Trophoblast cell (in vitro differentiated cells and primary cell): ENCODE results near the gene CTAGE15.
"Not testable (repeated sequence)": the region's sequence is repeated elsewhere in the genome, so short reads cannot be mapped to it uniquely, and the experiment has no call there.

Experiments used
- DNase-seq, 2 donors: peaks; one replicate each; pipeline ENCODE4 v3.0.0-alpha.2; 2016
- H2AFZ ChIP-seq: 2 replicates; pipeline ENCODE4 v1.6.1; 2013; ENCODE audit warnings: low read length, moderate library complexity, mild to moderate bottlenecking; ENCODE audit not compliant: insufficient read depth, poor library complexity
- H2AK5ac ChIP-seq: 2 replicates; pipeline ENCODE4 v1.6.1; 2013; ENCODE audit warnings: mild to moderate bottlenecking, low read length
- H2BK120ac ChIP-seq: 2 replicates; pipeline ENCODE4 v1.6.1; 2013; ENCODE audit warnings: low read length, mild to moderate bottlenecking, moderate library complexity; ENCODE audit not compliant: insufficient read depth, poor library complexity
- H2BK12ac ChIP-seq: 2 replicates; pipeline ENCODE4 v1.6.1; 2013; ENCODE audit warnings: mild to moderate bottlenecking, low read length, moderate library complexity
- H2BK5ac ChIP-seq: 2 replicates; pipeline ENCODE4 v1.6.1; 2013; ENCODE audit warnings: low read length, low read depth, moderate library complexity, mild to moderate bottlenecking; ENCODE audit not compliant: poor library complexity
- H3K14ac ChIP-seq: 2 replicates; pipeline ENCODE4 v1.6.1; 2013; ENCODE audit warnings: mild to moderate bottlenecking, low read length
- H3K18ac ChIP-seq: 2 replicates; pipeline ENCODE4 v1.6.1; 2013; ENCODE audit warnings: mild to moderate bottlenecking, low read length
- H3K23ac ChIP-seq: 2 replicates; pipeline ENCODE4 v1.6.1; 2013; ENCODE audit warnings: low read length
- H3K27ac ChIP-seq: 2 replicates; pipeline ENCODE4 v1.5.1; 2013; ENCODE audit warnings: low read depth, mild to moderate bottlenecking, inconsistent platforms, low read length, moderate library complexity
- H3K27me3 ChIP-seq: 2 replicates; pipeline ENCODE4 v1.6.1; 2013; ENCODE audit warnings: inconsistent platforms, mild to moderate bottlenecking, low read length, moderate library complexity; ENCODE audit not compliant: insufficient read depth
- H3K36me3 ChIP-seq, 2 experiments: 1 replicate in 1 of 2; 2 replicates in 1 of 2; pipeline ENCODE4 v1.6.1; 2013; ENCODE audit warnings: low read length in 2 of 2, mild to moderate bottlenecking in 2 of 2, moderate library complexity in 1 of 2; ENCODE audit not compliant: insufficient read depth in 2 of 2, control insufficient read depth in 1 of 2
- H3K4ac ChIP-seq: 2 replicates; pipeline ENCODE4 v1.6.1; 2013; ENCODE audit warnings: low read depth, mild to moderate bottlenecking, low read length, moderate library complexity
- H3K4me1 ChIP-seq, 2 experiments: 1 replicate in 1 of 2; 2 replicates in 1 of 2; pipeline ENCODE4 v1.6.1; 2013; ENCODE audit warnings: low read length in 2 of 2, mild to moderate bottlenecking in 2 of 2, moderate library complexity in 1 of 2; ENCODE audit not compliant: insufficient read depth in 2 of 2, control insufficient read depth in 1 of 2
- H3K4me2 ChIP-seq: 2 replicates; pipeline ENCODE4 v1.6.1; 2013; ENCODE audit warnings: inconsistent platforms, mild to moderate bottlenecking, low read length, moderate library complexity
- H3K4me3 ChIP-seq: 2 replicates; pipeline ENCODE4 v1.5.1; 2013; ENCODE audit warnings: mild to moderate bottlenecking, low read depth, low read length, inconsistent platforms
- H3K79me1 ChIP-seq: one replicate; pipeline ENCODE4 v1.6.1; 2013; ENCODE audit warnings: low read length
- H3K79me2 ChIP-seq: 2 replicates; pipeline ENCODE4 v1.6.1; 2013; ENCODE audit warnings: low read length, mild to moderate bottlenecking; ENCODE audit not compliant: control insufficient read depth, insufficient read depth, poor library complexity
- H3K9ac ChIP-seq: 2 replicates; pipeline ENCODE4 v1.6.1; 2013; ENCODE audit warnings: mild to moderate bottlenecking, low read length
- H3K9me3 ChIP-seq: 2 replicates; pipeline ENCODE4 v1.6.1; 2013; ENCODE audit warnings: low read depth, mild to moderate bottlenecking, control low read depth, inconsistent platforms, low read length; ENCODE audit not compliant: insufficient read depth
- H4K12ac ChIP-seq: 2 replicates; pipeline ENCODE4 v1.6.1; 2013; ENCODE audit warnings: low read depth, mild to moderate bottlenecking, low read length, moderate library complexity
- H4K8ac ChIP-seq: 2 replicates; pipeline ENCODE4 v1.6.1; 2013; ENCODE audit warnings: low read depth, mild to moderate bottlenecking, low read length, moderate library complexity
- H4K91ac ChIP-seq: one replicate; pipeline ENCODE4 v1.6.1; 2013; ENCODE audit warnings: low read depth, mild to moderate bottlenecking, low read length, moderate library complexity
- WGBS: extraction: QIAGEN DNeasy Blood & Tissue Kit; methylation state at CpG from one replicate; pipeline ENCODE4 v1.1.7; 2013; ENCODE audit warnings: missing lambda C conversion rate; ENCODE audit not compliant: insufficient read length, insufficient coverage; ENCODE audit errors: extremely low coverage; 5-methylcytosine and 5-hydroxymethylcytosine counted together

Gene CTAGE15

DNA sequence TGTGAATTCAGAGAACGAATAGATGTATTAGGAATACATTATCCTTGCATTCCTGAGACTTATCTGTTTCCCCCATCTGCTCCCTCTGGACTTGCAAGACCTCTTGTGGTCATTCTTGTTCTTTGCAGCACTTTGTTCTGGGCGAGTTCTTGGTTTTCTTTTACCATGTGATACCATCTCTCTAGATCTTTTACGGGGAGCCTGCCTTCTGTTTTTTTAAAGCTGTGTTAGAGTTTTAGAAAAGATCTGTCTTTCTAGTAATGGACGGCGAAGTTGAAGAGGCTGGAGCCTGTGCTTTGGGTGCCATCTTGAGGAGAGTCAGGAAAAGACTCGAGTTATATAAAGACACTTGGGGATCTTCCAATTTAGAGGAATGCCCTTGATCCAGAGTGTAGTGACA, 8.3 kb upstream of the CTAGE15 start:
- DNase-seq, H3K14ac ChIP-seq, H3K4me2 ChIP-seq, H3K9ac ChIP-seq, H4K12ac ChIP-seq, H3K4ac ChIP-seq, H3K4me3 ChIP-seq, H3K79me2 ChIP-seq, H3K27ac ChIP-seq, H3K18ac ChIP-seq, H3K23ac ChIP-seq, H3K4me1 ChIP-seq, H2AFZ ChIP-seq, H2BK120ac ChIP-seq, H2AK5ac ChIP-seq, H4K91ac ChIP-seq, H4K8ac ChIP-seq, H2BK5ac ChIP-seq, H3K27me3 ChIP-seq, H3K9me3 ChIP-seq, H3K36me3 ChIP-seq, H2BK12ac ChIP-seq, H3K79me1 ChIP-seq: not testable (repeated sequence)
- WGBS: no CpG with 5 or more reads among the region's 6 CpGs

DNA sequence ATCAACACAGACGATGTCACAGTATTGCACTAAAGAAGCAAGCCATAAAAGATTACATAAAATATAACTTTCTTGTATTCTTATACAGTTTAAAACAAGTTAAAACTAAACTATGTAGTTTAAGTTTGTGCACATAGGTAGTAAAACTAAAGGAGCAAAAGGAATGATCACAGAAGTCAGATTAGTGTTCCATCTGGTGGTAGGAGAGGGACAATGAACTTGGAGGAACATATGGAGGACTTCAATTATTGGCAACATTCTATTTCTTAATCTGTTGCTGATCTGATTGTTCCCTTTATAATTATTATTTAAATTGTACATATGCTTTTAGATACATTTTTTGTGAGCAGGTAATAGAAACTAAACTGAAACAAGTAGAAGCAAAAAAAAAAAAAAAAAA, 5.6 kb upstream of the CTAGE15 start:
- not testable (repeated sequence) for H2BK5ac ChIP-seq, H2BK12ac ChIP-seq, H3K27ac ChIP-seq, H3K4ac ChIP-seq, H3K4me1 ChIP-seq, H4K8ac ChIP-seq, H3K79me2 ChIP-seq, H3K9me3 ChIP-seq, H4K91ac ChIP-seq, H3K9ac ChIP-seq, H3K4me2 ChIP-seq, H2AFZ ChIP-seq, H3K4me3 ChIP-seq, H2AK5ac ChIP-seq, H3K23ac ChIP-seq, H3K36me3 ChIP-seq, DNase-seq, H2BK120ac ChIP-seq, H3K18ac ChIP-seq, H3K27me3 ChIP-seq, H4K12ac ChIP-seq, H3K14ac ChIP-seq, H3K79me1 ChIP-seq
- no CpG with 5 or more reads among the region's 1 CpG for WGBS

DNA sequence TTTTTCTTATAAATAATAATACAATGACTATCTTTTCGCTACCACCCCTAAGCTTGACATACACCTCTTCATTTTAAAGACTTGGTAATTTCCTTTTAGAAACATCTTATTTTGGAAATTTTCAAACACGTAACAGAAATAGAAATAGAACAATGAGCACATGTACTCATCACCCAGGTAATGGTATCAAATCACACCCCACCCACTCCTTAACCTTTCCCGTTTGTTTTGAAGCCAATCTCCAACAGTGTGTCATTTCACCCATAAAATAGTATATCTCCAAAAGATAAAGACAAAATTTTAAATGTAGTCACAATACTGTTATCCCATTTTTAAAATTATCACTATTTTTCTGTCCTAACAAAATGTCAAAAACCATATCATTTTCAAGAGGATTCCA, 16.6 kb downstream of the CTAGE15 start:
- H3K9ac ChIP-seq, H2AK5ac ChIP-seq, H3K4ac ChIP-seq, H3K27ac ChIP-seq, H4K91ac ChIP-seq, H3K4me2 ChIP-seq, H4K8ac ChIP-seq, H3K27me3 ChIP-seq, H3K14ac ChIP-seq, H2BK5ac ChIP-seq, DNase-seq, H2AFZ ChIP-seq, H2BK12ac ChIP-seq, H3K4me1 ChIP-seq, H3K18ac ChIP-seq, H3K79me1 ChIP-seq, H3K9me3 ChIP-seq, H3K4me3 ChIP-seq, H4K12ac ChIP-seq, H3K79me2 ChIP-seq, H3K36me3 ChIP-seq, H3K23ac ChIP-seq, H2BK120ac ChIP-seq: not testable (repeated sequence)
- no CpG with 5 or more reads among the region's 3 CpGs for WGBS

DNA sequence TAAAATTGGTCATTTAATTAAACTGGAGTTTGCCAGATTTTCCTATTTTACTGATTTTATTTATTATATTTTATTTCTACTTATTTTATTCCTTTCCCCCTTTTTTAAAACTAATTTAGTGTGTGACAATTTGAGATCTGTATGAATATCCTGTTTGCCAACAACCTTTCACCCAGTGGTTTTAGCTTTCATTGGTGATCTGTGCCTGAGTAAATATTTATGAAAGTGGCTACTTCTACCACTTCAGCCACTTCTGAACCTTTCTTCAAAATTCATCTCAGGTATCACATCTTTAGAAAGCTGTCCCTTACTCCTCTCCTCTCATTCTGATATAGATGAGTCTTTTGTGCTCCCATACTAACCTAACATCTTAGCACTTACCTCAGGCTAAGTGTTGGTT, 18.3 kb downstream of the CTAGE15 start:
- not testable (repeated sequence) for H3K4me1 ChIP-seq, H2BK120ac ChIP-seq, H3K4ac ChIP-seq, H3K27me3 ChIP-seq, H3K79me2 ChIP-seq, H3K23ac ChIP-seq, DNase-seq, H3K9ac ChIP-seq, H4K91ac ChIP-seq, H3K4me3 ChIP-seq, H3K14ac ChIP-seq, H3K27ac ChIP-seq, H2AFZ ChIP-seq, H4K8ac ChIP-seq, H2AK5ac ChIP-seq, H3K79me1 ChIP-seq, H3K9me3 ChIP-seq, H3K4me2 ChIP-seq, H2BK12ac ChIP-seq, H3K36me3 ChIP-seq, H4K12ac ChIP-seq, H2BK5ac ChIP-seq, H3K18ac ChIP-seq

DNA sequence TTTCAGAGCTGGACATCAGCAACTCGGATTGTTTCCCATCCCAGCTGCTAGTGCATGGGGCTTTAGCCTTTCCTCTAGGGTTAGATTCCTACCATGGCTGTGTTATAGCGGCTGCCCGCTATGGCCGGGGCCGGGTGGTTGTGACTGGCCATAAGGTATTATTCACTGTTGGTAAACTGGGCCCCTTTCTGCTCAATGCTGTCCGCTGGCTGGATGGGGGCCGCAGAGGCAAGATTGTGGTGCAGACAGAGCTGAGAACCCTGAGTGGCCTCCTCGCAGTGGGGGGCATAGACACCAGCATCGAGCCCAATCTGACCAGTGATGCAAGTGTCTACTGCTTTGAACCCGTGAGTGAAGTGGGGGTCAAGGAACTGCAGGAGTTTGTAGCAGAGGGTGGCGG, 26.5 kb downstream of the CTAGE15 start:
- not testable (repeated sequence) for H2BK5ac ChIP-seq, H3K27ac ChIP-seq, H3K9ac ChIP-seq, H3K9me3 ChIP-seq, H3K79me1 ChIP-seq, H3K23ac ChIP-seq, DNase-seq, H3K4ac ChIP-seq, H4K8ac ChIP-seq, H2BK12ac ChIP-seq, H4K91ac ChIP-seq, H3K79me2 ChIP-seq, H4K12ac ChIP-seq, H2BK120ac ChIP-seq, H3K27me3 ChIP-seq, H3K14ac ChIP-seq, H3K4me1 ChIP-seq, H2AFZ ChIP-seq, H3K4me2 ChIP-seq, H3K36me3 ChIP-seq, H2AK5ac ChIP-seq, H3K18ac ChIP-seq, H3K4me3 ChIP-seq
- WGBS: no CpG with 5 or more reads among the region's 11 CpGs
